NCI-H526 treated with DMSO at 0.1 percent for 48 hours (cell line): ENCODE data around the gene MOB2.
A peak's percentile ranks its signal among the peaks of the same experiment; 100 is the strongest.

ENCODE experiments used
- DNase-seq: peaks from one replicate; lab custom pipeline; 2025; lab: John Stamatoyannopoulos, UW

Gene MOB2

DNA sequence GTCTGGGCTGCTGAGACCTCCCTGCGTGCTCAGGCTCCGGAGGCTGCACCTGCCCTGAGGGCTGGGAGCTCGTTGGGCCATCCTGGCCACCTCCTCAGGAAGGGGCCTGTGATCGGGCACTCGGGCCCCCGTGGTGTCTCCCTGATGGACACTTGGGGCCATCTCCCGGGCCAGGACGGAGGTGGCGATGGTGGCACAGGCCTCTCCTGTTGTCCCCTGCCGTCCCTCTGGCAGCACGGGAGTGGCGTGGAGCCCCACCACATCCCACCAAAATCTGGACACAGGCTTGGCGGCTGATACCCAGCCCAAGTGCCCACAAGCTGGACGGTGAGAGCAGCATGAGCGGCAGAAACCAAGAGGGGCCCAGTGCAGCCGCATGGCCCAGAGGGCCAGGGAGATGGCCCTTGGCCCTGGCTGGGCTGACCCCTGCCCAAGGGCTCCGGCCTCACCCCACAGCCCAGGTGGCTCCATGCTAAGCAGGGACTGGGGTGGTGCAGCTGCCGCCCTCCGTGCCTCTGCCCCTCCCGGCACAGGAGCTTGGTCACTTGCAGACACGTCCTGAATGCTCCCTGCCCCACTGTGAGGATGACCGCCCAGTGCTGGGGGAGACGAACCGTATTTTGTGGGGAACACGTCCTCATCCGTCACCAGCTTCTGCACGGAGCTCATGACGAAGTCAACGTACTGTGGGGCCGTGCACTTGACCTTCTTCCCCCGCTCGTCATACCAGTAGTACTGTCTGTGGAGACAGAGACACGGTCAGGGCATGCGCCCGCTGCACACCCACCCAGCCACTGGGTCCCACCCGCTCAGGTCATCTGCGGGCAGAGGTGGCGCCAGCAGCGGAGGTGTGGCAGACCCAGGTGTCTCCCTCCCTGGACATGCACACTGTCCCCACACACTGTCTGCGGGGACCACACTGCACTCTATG lies 15.6 kb downstream of the MOB2 start:
- no peak for DNase-seq

DNA sequence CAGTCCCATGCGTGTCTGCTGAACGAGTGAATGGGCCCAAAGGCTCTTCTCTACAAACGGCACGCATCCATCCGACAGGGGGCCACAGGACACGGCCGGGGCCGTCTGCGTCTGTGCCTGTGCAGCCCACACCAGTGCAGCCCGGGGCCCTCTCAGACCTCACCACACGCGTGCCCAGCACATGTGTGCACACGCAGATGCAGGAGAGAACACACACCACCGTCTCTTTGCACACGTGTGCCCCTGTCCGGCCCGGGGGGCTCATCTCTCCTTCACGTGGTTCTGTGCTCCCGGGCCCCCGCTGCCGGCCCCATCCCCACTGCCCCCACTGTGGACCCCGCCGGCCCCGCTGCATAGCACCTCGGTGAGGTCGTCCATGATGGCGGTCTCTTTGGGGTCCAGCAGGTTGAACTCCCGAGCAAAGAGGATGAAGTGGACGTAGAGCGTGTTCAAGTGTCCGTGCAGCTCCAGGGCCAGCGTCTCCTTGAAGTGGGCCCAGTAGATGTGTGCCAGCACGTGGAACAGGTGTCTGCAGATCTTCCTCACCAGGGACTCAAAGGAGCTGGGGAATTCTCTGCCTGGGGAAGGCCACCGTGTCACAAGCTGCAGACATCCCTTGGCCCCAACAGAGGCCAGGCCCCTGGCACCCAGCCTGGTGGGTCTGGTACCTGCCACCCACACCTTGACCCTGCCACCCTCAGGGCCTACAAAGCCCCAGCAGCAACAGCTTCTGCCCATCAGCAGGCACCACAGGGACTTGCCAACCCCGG lies 16.5 kb downstream of the MOB2 start:
- DNase-seq = no peak

DNA sequence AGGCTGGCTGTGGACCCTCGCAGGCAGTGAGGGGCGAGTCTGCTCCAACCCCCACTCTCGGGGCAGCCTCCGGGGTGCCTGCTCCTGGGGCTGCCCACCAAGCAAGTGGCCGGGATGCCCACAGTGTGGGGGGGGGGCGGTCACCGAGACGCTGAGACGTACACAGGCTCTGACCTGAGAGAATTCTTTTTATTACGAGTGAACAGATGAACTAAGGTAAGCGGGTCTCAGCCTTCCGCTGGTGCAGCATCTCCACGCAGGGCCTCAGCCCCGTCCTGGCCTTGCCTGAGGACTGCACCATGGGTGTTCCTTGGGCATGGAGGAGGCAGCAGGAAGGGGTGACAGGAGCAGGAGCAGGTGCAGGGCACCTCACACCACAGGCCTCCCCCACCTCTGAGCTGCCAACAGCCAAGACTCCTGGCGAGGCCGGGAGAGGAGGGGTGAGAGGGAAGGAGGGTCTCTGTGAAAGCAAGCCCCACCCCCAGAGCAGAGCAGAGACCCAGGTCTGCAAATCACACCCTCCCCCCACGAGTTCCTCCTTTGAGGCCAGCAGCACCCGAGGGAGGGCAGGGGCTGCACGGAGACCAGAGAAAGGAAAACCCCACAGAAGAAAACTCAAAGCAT lies 17.2 kb downstream of the MOB2 start:
- no peak for DNase-seq

DNA sequence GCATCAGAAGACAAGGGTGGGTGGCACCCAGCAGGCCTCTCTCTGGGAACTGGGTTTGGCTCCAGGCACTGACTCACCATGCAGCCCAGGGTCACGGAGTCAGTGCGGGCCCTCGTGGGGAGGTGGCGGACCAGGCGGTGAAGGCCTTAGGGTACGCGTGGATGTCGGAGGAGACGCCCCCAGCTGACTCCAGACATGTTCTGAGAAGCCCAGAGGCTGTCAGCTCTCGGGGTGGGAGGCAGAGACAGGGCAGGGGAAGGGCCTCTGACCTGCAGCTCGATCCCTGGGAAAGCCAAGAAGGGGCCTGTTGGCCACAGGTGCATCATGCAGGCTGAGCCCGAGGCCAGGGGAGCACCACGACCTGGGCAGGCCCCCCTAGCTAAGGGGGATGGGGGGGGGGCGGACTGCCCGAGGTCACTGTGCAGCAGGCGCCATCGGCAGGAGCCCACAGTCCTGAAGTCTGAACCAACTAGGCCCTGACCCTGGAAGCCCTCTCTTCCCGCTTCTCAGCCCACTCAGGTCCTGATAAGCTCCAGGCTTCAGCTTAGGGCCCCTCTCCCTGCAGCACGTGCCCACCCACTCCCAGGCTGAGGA lies 18.0 kb downstream of the MOB2 start:
- no peak for DNase-seq

DNA sequence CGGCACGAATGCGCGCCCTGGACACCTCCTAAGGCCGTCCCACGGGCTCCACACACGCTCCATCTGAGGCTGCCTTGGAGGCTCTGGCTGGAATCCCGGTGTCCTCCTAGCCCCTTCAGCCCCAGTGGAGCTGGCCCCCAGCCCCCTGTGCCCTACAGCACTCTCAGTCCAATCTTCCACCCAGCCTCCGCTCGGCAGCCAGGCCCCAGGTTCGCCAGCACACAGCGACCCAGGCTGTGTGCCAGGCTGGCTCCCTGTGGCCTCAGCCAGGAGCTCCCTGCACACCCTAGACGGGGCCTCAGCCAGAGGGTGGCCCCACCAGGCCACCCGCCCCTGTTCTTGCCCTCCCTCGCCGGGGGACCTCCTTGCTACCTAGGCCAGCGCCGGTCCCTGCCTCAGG lies 18.6 kb downstream of the MOB2 start:
- no peak for DNase-seq

DNA sequence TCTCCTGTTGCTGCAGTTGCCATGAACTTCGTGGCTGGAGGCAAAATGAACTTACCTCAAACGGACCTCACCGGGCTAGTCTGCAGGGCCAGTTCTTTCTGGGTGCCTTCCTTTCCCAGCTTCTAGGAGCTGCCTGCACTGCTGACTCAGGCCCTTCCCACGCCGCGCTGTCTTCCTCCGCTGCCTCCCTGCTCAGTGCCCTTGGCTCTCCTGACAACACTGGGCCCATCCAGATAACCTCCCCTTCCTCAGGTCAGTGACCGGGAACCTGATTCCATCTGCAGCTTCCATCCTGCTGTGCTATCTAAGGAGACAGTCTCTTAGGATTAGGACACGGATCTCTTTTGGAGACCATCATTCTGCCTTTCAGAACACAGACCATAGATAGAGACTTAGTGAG lies 19.3 kb downstream of the MOB2 start:
- no peak for DNase-seq

DNA sequence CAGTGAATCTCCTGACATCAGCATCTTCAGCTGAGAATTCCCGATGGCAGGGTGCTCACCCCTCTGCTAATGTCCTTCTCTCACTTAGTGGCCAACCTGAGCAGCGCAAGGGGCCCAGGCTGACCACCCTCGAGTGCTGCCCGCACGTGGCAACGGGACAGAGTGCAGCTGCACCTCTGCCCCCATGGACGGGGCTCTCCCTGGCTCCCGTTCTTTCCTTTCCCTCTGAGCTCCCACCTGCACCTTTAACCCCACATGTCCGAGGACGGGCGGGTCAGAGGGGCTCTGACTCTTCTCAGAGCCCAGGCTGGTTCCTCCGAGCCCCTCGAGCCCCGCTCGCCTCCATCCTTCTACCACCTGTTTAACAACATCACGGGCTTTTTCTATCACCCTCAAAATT lies 19.8 kb downstream of the MOB2 start:
- DNase-seq = no peak

DNA sequence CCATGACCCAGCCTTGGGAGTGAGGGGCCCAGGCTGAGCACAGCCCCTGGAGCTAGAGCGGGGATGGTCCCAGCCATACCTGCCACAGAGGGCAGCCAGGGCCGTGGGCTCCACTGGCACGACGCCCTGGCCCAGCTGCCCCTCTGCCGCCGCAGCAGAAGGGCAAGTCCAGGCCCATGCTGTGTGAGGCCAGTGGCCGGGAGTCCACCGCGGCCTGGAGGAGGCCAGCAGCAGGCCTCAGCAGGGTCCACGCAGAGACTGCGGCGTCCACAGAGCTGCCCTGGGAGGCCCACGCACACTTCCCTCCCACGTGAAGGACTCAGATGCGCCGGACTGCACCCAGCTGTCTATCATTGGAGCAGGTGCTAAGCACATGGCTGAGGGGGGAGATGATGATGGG lies 23.5 kb downstream of the MOB2 start:
- no peak for DNase-seq

DNA sequence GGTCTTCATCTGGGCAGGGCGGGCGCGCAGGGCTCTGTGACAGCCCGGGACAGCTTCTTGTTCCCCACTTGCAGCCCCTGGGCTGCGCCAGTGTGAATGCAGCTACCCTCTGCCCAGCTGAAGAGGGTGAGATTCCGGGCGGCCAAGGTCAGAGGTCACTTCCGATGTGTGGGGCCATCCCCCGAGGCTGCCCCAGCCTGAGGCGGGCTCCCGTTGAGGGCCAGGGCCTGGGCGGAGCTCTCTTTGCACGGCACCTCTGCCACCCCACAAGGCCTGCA lies 23.9 kb downstream of the MOB2 start:
- DNase-seq = no peak

DNA sequence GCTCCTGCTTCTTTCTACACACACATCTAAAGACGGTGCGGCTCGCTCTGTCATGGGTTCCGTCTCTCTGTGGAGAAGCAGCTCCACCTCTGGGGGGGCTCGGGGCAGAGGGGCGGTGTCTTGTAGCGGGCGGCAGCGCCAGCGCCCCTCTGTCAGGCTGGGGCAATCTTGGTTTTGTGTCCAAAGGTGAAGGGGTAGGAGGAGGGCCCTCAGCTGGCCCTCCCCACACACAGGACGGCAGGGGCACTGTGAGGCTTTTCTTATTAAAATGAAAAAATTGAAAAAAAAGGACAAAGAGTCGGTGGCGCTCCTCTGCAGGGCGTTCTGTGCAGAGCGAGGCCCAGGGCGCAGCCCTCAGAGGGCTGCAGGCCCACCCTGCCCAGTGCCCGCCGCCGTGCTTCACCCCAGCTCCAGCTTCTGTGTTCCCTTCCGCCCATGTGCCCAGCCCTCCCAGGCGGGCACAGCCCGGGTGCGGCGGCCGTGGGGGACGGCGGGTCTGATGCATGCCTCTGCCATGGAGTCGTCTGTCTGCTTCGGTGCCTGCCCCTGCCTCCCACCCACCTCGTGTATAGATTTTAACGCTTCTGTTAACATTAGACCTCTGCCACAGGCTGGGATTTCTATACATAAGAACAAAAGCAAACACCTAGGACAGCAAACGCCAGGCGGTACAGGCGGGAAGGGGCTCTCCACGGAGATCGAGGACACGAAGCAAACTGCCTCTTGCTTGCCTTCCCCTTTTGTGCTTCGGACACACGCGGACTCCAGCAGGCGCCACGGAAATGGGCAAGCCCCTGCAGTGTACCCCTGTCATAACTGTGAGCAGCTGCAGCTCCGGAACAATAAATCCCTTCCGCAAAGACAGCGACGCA lies 24.5 kb downstream of the MOB2 start:
- no peak for DNase-seq

DNA sequence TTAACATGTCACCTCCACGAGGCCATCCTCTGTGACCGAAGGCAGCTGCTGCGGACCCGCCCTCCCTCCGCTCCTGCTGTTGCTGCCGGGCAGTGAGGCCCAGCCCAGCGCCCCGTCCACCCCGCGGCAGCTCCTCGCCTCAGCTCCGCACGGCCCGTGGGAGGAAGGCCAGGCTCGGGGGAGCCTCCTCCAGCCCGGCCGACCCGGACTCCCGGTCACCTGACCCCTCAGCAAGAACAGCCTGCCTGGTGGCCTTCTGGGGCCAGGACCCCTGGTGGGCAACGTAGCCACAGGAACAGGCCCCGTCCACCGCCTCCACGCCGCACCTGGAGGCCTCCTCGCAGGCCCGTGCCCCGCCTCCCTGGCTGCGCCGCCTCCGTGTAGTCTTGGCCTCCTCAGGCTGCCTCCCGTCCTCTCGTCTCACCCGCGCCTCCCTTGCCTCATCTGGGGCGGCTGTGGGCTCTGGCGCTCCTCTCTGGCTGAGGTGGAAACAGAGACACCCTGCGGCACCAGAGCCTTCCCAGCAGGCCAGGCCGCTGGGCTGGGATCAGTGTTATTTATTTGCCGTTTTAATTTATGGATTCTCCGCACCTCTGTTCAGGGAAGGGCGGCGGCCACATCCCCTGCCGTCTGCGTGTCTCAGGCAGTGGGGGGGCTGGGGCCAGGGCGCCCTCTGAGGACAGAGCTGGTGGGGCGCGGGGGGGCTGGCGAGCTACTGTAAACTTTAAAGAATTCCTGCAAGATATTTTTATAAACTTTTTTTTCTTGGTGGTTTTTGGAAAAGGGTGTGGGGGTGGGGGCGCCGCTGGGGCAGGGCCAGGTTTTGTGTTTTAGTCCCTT lies 25.4 kb downstream of the MOB2 start:
- DNase-seq = no peak

DNA sequence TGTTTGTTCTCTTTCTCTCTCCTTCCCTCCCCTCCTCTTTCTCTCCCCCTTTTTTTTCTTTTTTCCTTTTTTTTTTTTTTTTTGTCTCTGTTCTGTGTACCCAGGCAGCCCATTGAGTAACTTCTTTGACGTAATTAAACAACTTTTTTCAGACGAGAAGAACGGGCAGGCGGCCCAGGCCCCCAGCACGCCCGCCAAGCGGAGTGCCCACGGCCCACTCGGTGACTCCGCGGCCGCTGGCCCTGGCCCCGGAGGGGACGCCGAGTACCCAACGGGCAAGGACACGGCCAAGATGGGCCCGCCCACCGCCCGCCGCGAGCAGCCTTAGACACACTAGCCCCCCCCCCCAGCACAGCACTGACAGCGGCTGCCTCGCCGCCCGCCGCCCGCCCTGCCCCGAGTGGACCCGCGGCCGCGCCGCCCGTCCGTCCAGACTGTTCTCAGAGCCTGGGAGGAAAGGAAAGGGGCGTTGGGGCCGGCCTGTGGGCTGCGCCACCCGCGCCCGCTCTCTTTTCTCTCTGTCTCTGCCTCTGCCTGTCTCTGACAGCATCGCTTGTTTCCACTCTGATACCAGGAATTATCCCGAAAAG lies 26.1 kb downstream of the MOB2 start:
- DNase-seq = no peak

DNA sequence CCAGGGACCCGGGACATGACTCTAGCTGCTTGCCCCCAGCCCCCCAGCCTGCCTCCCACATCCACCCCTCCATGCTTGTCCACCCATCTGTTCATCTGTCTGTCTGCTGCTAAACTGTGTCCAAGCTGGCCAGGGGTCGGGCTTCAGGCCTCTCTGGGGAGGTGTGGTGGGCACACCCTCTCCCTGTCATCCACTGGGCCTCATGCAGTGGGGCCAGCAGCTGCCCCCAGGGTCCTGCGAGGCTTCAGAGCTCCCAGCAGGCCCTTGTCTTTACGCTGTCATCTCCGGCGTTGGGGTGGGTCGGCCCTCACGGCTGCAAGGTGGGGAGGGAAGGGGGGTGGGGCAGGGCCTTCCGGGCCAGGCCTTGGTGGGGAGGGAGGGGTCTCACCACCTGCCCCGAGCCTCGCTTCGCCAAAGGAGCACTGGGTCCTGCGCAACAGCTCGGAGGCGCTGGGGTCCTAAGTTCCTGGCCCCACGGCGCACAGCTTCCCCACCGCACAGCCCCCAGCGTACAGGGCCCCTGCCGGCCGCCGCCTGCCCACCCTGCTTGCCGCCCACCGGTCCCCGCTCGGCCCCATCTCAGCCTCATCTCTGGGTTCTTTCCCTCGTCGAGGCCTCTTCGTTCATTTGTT lies 26.7 kb downstream of the MOB2 start:
- DNase-seq = no peak

DNA sequence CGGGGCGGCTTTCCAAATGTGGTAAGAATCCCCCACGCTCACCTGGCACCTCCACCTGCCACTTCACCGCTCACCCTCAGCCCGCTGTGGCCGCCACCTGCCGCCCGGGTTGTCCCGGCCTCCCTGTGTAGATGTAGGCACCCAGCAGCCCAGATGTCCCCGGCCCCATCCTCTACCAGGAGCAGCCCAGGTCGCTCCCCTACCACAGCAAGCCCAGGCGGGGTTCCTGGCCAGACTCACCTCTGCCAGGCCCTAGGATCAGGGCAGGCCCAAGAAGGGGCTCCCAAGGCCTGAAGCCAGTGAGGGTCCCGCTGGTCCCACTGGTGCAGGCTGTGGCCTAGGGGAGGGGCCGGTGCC lies 27.4 kb downstream of the MOB2 start:
- DNase-seq = no peak

DNA sequence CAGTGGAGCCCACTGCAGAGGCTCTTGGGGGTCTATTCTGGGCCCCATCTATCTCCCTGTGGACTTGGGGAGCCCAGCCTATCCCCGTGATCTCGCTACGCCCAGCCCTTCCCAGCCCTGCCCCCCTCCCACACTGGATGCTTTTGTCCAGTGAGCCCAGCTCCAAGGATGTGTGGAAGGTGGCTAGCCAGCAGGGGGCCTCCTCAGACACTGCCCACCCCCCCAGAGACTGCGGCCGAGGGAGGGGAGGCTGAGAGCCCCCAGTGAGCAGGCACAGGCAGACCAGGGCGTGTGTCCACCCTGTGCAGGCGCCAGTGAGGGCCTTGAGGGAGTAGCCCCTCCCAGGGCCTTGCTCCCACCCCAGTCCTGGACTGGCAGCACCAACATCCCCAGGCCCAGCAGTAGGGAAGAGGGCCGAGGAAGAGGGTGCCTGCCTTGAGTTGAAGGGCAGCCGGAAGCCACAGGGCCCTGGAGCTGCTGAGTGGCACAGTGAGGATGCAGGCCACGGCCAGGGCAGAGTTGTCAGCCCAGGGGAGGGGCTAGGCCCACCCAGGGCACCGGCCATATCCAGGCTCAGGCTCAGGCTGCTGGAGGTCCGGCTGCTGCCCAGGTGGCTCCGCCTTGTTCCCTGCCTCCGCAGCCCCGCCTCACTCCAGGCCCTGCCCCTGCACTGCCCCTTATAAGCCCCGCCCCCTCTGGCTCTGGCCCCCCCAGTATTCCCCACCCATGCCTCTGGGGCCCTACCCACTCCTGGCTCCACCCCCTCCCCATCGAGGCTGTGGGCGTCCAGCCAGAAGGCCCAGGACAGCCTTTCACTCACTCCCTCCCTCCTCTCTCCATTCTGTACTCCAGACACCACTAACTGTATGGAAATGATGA lies 28.0 kb downstream of the MOB2 start:
- DNase-seq = peak; percentile 91

DNA sequence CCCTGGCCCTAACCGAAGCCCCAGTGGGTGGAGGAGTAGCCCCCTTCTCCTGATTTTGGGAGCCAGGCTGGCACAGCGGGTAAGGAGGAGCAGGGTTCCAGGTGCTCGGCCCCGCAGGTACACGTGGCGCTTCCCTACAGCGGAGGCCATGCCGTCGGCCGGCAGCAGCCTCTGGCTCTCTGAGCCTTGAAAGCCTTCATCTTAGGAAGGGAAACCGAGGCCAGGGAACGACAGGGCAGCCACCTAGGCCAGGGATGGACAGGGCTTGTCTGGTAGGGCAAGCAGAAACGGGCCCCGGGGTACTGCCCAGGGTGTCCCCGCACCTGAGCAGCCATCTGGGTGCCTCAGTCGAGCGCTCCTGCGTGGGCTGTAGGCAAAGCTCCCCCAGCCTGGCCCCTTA lies 28.7 kb downstream of the MOB2 start:
- no peak for DNase-seq

DNA sequence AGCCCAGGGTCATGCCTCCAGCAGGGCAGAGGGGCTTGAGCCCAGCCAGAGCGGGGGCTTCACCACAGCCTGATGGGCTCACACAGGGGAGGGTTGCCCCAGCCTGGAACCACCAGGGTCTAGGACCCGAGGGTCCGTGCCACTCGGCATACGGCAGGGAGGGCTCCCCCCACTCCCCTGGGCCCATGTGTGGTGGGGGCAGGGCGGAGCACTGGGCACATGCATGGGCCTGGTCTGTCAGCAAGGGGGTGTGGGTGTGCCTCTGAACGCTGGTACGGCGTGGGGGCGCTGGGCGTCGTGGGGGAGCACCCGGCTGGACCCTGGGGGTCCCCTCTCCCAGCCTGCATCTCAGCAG lies 29.3 kb downstream of the MOB2 start:
- DNase-seq = no peak

DNA sequence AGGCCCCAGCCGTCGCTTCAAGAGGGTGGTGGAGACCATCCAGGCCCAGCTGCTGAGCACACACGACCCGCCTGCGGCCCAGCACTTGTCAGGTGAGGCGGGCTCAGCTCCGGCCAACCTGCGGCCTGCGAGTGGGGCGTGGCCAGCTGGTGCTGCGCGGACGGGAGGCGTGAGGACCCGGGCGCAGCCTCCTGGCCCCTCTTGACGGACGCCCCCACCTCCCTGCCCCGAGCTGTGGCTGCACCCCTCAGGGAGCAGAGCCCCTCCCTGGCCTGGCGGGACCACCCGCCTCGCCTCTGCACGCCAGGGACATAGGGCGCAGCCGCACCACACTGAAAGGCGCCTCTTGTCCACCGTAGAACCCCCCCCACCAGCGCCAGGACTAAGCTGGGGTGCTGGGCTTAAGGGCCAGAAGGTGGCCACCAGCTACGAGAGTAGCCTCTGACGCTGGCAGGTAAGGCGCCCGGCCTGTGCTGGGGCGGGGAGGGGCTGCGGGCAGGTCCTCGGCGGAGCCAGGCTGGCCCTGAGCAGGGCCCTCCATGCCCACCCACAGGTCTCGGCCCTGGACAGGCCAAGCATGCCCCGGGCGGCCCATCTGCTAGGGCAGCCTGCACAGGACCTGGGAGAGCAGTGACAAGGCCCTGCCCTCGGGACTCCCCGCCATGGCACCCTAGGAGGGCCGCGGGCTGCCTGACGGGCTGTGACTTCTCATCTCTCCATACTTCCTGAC lies 29.8 kb downstream of the MOB2 start:
- DNase-seq = no peak
